CD8-positive, alpha-beta memory T cell (primary cell): ENCODE results near the gene NEU1. TPM values are rescaled to one million over a fixed set of nuclear protein-coding genes. Genes with fewer than 3 reads are reported as not detected.
"Not testable (repeated sequence)": the region's sequence is repeated elsewhere in the genome, so short reads cannot be mapped to it uniquely, and the experiment has no call there.

ENCODE experiments used
- CTCF ChIA-PET: fragments of 350-600 bp; sonication (Branson Sonifier 250); formaldehyde crosslinking; loops from one replicate; lab custom pipeline; 2021; ENCODE audit warnings: antibody characterized with exemption; lab: Charles Lee
- POLR2A ChIA-PET: fragments of 350-600 bp; sonication (Branson Sonifier 250); formaldehyde crosslinking; loops from one replicate; lab custom pipeline; 2021; ENCODE audit warnings: antibody characterized with exemption; lab: Charles Lee
- DNase-seq, 5 donors: peaks; one replicate each; pipeline versions ENCODE4 v3.0.0 to v3.0.0-alpha.2; 2020 to 2022; ENCODE audit warnings: mixed read lengths in 1 of 5
- H3K27ac ChIP-seq: one replicate; pipeline ENCODE4 v1.7.0; 2013; ENCODE audit warnings: low read depth, mild to moderate bottlenecking, low read length, moderate library complexity
- H3K27me3 ChIP-seq: 2 replicates; pipeline ENCODE4 v1.7.0; 2013; ENCODE audit warnings: low read length, mild to moderate bottlenecking; ENCODE audit not compliant: insufficient read depth, poor library complexity, severe bottlenecking
- H3K36me3 ChIP-seq: 2 replicates; pipeline ENCODE4 v1.7.0; 2013; ENCODE audit warnings: mild to moderate bottlenecking, low read length, moderate library complexity; ENCODE audit not compliant: insufficient read depth
- H3K4me1 ChIP-seq: 2 replicates; pipeline ENCODE4 v1.7.0; 2013; ENCODE audit warnings: mild to moderate bottlenecking, low read length, moderate library complexity; ENCODE audit not compliant: insufficient read depth
- H3K4me3 ChIP-seq: 2 replicates; pipeline ENCODE4 v1.7.0; 2013; ENCODE audit warnings: mild to moderate bottlenecking, low read length
- H3K9me3 ChIP-seq: 2 replicates; pipeline ENCODE4 v1.7.0; 2013; ENCODE audit warnings: mild to moderate bottlenecking, low read length
- H3K27ac Mint-ChIP-seq, 8 donors: one replicate each; pipeline ENCODE4 v1.8.0; 2020 to 2021; ENCODE audit warnings: mixed read lengths in 8 of 8, mild to moderate bottlenecking in 6 of 8, inconsistent platforms in 3 of 8, moderate library complexity in 3 of 8
- H3K27me3 Mint-ChIP-seq, 2 donors: one replicate each; pipeline ENCODE4 v1.8.0; 2020 to 2021; ENCODE audit warnings: mixed read lengths in 2 of 2, mild to moderate bottlenecking in 1 of 2, moderate library complexity in 1 of 2
- H3K36me3 Mint-ChIP-seq, 3 donors: one replicate each; pipeline ENCODE4 v1.8.0; 2020 to 2021; ENCODE audit warnings: mixed read lengths in 3 of 3, inconsistent platforms in 1 of 3, mild to moderate bottlenecking in 1 of 3
- H3K4me1 Mint-ChIP-seq, 3 donors: one replicate each; pipeline ENCODE4 v1.8.0; 2020 to 2021; ENCODE audit warnings: mixed read lengths in 3 of 3, inconsistent platforms in 1 of 3, mild to moderate bottlenecking in 1 of 3
- H3K4me3 Mint-ChIP-seq, 7 donors: one replicate each; pipeline ENCODE4 v1.8.0; 2020 to 2021; ENCODE audit warnings: mixed read lengths in 7 of 7, mild to moderate bottlenecking in 6 of 7, moderate library complexity in 4 of 7, inconsistent platforms in 2 of 7
- H3K9me3 Mint-ChIP-seq, 5 donors: one replicate each; pipeline ENCODE4 v1.8.0; 2020 to 2022; ENCODE audit warnings: mixed read lengths in 5 of 5, mild to moderate bottlenecking in 3 of 5, moderate library complexity in 2 of 5, inconsistent platforms in 1 of 5
- polyA plus RNA-seq: library from polyadenylated mRNA; unstranded; fragments of 300-500 nt; fragmentation: Illumina TruSeq; gene quantifications from one replicate; pipeline ENCODE4 v1.2.3, GENCODE V29; 2021
- total RNA-seq, 2 experiments: library from RNA; stranded (reverse); gene quantifications; one replicate each; pipeline ENCODE4 v1.2.3, GENCODE V29; 2021

The NEU1 gene
- total and polyA plus RNA-seq, 3 experiments from 2014 or later = 19.0 to 25.0 (median 19.4) TPM

DNA sequence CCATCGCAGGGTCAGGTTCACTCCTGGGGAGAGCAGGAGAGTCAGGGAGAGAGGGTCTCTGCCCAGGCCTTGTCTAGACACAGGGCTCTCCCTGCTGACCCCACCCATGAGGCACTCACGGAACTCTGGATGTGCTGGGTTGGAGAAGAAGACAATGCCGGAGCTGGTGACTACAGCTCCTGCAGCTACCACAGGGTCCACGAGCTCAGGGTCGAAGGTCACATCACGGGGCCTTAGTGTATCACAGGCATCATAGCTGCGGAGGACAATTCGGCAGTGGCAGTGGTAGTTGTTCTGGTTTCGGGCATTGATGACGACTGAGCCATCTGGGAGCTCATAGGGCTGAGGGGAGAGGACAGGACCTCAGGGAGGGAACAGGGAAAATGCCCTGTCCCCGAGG is 2.7 kb downstream of the NEU1 start:
- Histone ChIP-seq H3K4me1 (peaks cover 21% of the 10 kb centered on the region), H3K27me3 (no peaks in the 10 kb centered on the region), H3K36me3 (peaks cover 24% of the 10 kb centered on the region), H3K4me3 (no peak overlapping the region), H3K9me3 (no peaks in the 10 kb centered on the region), H3K27ac (no peak overlapping the region)
- peak overlapping the region in 5 of 7 donors; percentile 45 to 82 (median 77) for H3K4me3 Mint-ChIP-seq
- H3K27ac Mint-ChIP-seq = peak overlapping the region in 6 of 8 donors; percentile 24 to 91 (median 58)
- no peak for DNase-seq
- peaks cover 0 to 4% of the 10 kb centered on the region in 2 donors for H3K27me3 Mint-ChIP-seq
- H3K4me1 Mint-ChIP-seq = peaks cover 25 to 26% (median 26%) of the 10 kb centered on the region in 3 donors
- ChIA-PET POLR2A (no interaction called here), CTCF (no interaction called here)
- H3K9me3 Mint-ChIP-seq = peaks cover 0 to 1% (median 0%) of the 10 kb centered on the region in 5 donors
- H3K36me3 Mint-ChIP-seq = peaks cover 0 to 55% (median 2%) of the 10 kb centered on the region in 3 donors

DNA sequence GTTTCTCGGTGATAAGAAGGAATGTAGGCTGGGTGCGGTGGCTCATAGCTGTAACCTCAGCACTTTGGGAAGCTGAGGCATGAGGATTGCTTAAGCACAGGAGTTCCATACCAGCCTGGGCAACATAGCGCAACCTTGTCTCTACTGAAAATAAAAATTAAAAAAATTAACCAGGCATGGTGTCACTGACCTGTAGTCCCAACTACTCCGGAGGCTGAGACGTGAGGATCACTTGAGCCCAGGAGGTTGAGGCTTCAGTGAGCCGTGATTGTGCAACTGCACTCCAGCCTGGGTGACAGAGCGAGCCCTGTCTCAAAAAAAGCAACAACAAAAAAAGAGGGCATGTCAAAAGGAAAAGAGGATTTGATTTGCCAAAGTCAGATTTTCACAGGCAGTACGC is 3.9 kb downstream of the NEU1 start:
- Histone ChIP-seq H3K27ac (no peak overlapping the region), H3K4me3 (no peak overlapping the region), H3K9me3 (no peaks in the 10 kb centered on the region), H3K4me1 (peaks cover 14% of the 10 kb centered on the region), H3K36me3 (peaks cover 24% of the 10 kb centered on the region), H3K27me3 (no peaks in the 10 kb centered on the region)
- H3K9me3 Mint-ChIP-seq = peaks cover 0 to 1% (median 0%) of the 10 kb centered on the region in 5 donors
- no peak for DNase-seq
- H3K4me1 Mint-ChIP-seq = peaks cover 20 to 24% (median 23%) of the 10 kb centered on the region in 3 donors
- no peak overlapping the region for H3K4me3 Mint-ChIP-seq
- H3K27ac Mint-ChIP-seq = peak overlapping the region in 1 of 8 donors; percentile 17
- peaks cover 0 to 54% (median 2%) of the 10 kb centered on the region in 3 donors for H3K36me3 Mint-ChIP-seq
- CTCF ChIA-PET = interaction anchor here (1.0 kb wide), 1 partner anchor 29 kb away, joined by 3 read pairs; no protein-coding TSS in a partner anchor
- POLR2A ChIA-PET = interaction anchor here (0.6 kb wide), 1 partner anchor 123 kb away, joined by 3 read pairs; no protein-coding TSS in a partner anchor
- H3K27me3 Mint-ChIP-seq = peaks cover 0 to 4% of the 10 kb centered on the region in 2 donors

DNA sequence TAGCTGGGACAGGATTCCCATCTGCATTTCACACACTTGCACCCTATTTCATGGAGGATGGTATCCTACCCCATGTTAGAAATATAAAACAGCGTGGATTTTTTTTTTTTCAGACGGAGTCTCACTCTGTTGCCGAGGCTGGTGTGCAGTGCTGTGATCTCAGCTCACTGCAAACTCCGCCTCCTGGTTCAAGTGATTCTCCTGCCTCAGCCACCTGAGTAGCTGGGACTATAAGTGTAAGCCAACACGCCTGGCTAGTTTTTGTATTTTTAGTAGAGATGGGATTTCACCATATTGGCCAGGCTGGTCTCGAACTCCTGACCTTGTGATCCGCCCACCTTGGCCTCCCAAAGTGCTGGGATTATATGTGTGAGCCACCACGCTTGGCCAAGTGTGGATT is 4.8 kb downstream of the NEU1 start:
- H3K4me3 Mint-ChIP-seq, H3K4me3 ChIP-seq, H3K4me1 ChIP-seq, H3K27me3 ChIP-seq, DNase-seq, H3K27ac ChIP-seq, H3K9me3 Mint-ChIP-seq, H3K9me3 ChIP-seq, POLR2A ChIA-PET, H3K27me3 Mint-ChIP-seq: not testable (repeated sequence)
- H3K27ac Mint-ChIP-seq = peak overlapping the region in 1 of 8 donors; percentile 19
- peaks cover 13 to 15% (median 15%) of the 10 kb centered on the region in 3 donors for H3K4me1 Mint-ChIP-seq
- peaks cover 0 to 51% (median 2%) of the 10 kb centered on the region in 3 donors for H3K36me3 Mint-ChIP-seq
- CTCF ChIA-PET = interaction anchor here (1.0 kb wide), 1 partner anchor 28 kb away, joined by 3 read pairs; no protein-coding TSS in a partner anchor
- peaks cover 24% of the 10 kb centered on the region for H3K36me3 ChIP-seq

DNA sequence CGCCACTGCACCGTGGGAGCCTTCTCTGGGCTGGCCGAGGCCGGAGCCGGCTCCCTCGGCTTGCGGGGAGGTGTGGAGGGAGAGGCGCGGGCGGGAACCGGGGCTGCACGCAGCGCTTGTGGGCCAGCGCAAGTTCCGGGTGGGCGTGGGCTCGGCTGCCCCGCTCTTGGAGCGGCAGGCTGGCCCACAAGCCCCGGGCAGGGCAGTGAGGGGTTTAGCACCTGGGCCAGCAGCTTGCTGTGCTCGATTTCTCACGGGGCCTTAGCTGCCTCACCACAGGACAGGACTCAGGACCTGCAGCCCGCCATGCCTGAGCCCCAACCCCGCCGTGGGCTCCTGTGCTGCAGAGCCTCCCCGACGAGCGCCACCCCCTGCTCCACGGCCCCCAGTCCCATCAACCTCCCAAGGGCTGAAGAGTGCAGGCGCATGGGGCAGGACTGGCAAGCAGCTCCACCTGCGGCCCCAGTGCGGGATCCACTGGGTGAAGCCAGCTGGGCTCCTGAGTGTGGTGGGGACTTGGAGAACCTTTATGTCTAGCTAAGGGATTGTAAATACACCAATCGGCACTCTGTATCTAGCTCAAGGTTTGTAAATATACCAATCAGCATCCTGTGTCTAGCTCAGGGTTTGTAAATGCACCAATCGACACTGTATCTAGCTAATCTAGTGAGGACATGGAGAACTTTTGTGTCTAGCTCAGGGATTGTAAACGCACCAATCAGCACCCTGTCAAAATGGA is 10.5 kb downstream of the NEU1 start:
- H3K9me3 ChIP-seq, POLR2A ChIA-PET, H3K9me3 Mint-ChIP-seq, H3K27me3 ChIP-seq, H3K27ac ChIP-seq, H3K36me3 Mint-ChIP-seq, CTCF ChIA-PET, H3K27ac Mint-ChIP-seq, H3K4me1 Mint-ChIP-seq, H3K4me3 ChIP-seq, DNase-seq, H3K36me3 ChIP-seq, H3K27me3 Mint-ChIP-seq, H3K4me1 ChIP-seq: not testable (repeated sequence)
- peak overlapping the region in 1 of 7 donors; percentile 37 for H3K4me3 Mint-ChIP-seq

DNA sequence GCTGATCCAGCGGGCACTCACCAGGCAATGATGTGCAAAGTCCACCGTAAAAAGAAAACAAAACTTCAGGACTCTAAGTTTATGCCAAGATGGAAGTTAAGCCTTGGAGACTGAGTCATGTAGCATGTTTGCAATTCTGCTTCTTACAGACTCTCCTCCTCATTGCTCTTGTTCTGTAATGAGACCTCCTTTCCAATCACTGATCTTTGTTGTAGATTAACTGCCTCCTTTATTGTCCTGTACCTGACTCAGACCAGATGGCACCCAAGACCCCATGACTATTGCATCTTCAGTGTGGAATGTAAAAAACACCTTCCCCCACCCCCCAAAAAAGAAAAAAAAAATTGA is 11.2 kb downstream of the NEU1 start:
- no peaks in the 10 kb centered on the region for H3K9me3 ChIP-seq
- H3K4me1 ChIP-seq = no peaks in the 10 kb centered on the region
- Mint-ChIP-seq H3K4me3 (no peak overlapping the region), H3K36me3 (peaks cover 0 to 3% (median 0%) of the 10 kb centered on the region in 3 donors), H3K9me3 (peaks cover 0 to 1% (median 0%) of the 10 kb centered on the region in 5 donors), H3K4me1 (no peaks in the 10 kb centered on the region), H3K27ac (peak overlapping the region in 1 of 8 donors; percentile 82), H3K27me3 (no peaks in the 10 kb centered on the region)
- no peaks in the 10 kb centered on the region for H3K36me3 ChIP-seq
- CTCF ChIA-PET = no interaction called here
- POLR2A ChIA-PET = no interaction called here
- no peak for DNase-seq
- no peak overlapping the region for H3K4me3 ChIP-seq
- no peak overlapping the region for H3K27ac ChIP-seq
- no peaks in the 10 kb centered on the region for H3K27me3 ChIP-seq

DNA sequence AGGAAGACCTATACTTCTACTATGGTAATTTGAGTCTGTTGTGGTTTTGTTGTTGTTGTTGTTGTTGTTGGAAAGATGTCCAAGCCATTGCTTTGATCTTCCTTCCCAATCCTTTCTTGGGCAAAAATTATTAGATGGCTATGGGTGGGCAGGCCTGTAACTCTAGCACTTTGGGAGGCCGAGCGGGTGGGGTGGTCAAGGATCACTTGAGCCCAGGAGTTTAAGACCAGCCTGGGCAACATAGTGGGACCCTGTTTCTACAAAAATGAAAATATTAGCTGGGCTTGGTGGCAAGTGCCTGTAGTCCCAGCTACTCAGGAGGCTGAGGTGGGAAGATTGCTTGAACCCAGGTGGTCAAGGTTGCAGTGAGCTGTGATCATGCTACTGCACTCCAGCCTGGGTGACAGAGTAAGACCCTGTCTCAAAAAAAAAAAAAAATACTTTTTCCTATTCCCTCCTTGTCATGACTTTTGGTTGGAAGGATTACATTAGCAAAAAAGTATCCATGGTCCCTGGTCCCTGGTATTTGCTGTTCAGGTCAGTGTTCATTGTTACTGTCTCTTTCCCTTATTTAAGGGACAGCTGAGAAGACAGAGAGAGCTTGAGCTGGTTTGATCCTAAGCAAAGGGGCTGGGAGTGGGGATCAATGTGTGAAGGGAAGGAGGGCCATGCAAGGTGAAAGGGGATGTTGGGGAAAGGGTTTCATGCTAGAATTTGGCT is 11.7 kb downstream of the NEU1 start:
- Histone ChIP-seq H3K9me3 (no peaks in the 10 kb centered on the region), H3K4me3 (no peak overlapping the region), H3K27ac (no peak overlapping the region), H3K36me3 (no peaks in the 10 kb centered on the region), H3K4me1 (no peaks in the 10 kb centered on the region), H3K27me3 (no peaks in the 10 kb centered on the region)
- H3K27me3 Mint-ChIP-seq = no peaks in the 10 kb centered on the region
- ChIA-PET CTCF (no interaction called here), POLR2A (no interaction called here)
- H3K9me3 Mint-ChIP-seq = peaks cover 0 to 1% (median 0%) of the 10 kb centered on the region in 5 donors
- no peak overlapping the region for H3K27ac Mint-ChIP-seq
- DNase-seq = no peak
- peaks cover 0 to 3% (median 0%) of the 10 kb centered on the region in 3 donors for H3K36me3 Mint-ChIP-seq
- no peak overlapping the region for H3K4me3 Mint-ChIP-seq
- H3K4me1 Mint-ChIP-seq = no peaks in the 10 kb centered on the region

DNA sequence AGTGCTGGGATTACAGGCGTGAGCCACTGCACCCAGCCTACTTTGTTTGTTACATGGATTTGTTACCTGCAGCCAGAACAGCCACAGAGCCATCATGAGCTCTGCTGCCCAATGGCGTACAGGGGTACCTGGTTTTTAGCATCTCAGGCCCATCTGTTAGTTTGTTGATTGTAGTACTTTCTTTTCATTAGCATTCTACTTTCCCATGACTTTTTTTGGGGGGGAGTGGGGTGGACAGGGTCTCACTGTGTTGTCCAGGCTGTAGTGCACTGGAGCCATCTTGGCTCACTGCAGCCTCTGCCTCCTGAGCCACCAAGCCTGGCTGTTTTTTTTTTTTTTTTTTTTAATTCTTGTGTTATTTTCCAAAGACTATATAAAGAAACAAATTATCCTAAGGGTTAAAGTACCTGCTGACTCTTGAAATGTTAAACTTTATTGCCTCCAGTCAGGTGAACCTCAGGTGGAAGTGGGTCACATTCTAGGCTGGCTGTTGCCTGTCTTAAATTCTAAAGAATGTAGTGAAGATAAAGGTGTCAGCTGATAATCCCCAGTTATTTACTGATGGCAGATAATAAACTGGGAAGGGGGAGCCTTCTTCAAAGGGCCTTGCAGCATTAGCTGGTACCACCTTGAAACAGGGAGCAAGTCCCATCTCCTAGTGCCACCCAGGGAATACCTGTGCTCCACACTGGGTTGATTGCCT is 15.2 kb downstream of the NEU1 start:
- POLR2A ChIA-PET = no interaction called here
- Mint-ChIP-seq H3K27me3 (no peaks in the 10 kb centered on the region), H3K27ac (no peak overlapping the region), H3K9me3 (no peaks in the 10 kb centered on the region), H3K36me3 (peaks cover 0 to 13% (median 0%) of the 10 kb centered on the region in 3 donors), H3K4me1 (no peaks in the 10 kb centered on the region), H3K4me3 (no peak overlapping the region)
- H3K36me3 ChIP-seq = no peaks in the 10 kb centered on the region
- DNase-seq = no peak
- H3K27ac ChIP-seq = no peak overlapping the region
- H3K9me3 ChIP-seq = no peaks in the 10 kb centered on the region
- H3K4me3 ChIP-seq = no peak overlapping the region
- no peaks in the 10 kb centered on the region for H3K4me1 ChIP-seq
- no peaks in the 10 kb centered on the region for H3K27me3 ChIP-seq
- CTCF ChIA-PET = no interaction called here
